ENCODE measurements around the gene SDK2. TPM values are rescaled to one million over a fixed set of nuclear protein-coding genes. Genes with fewer than 3 reads are reported as not detected.

Gene SDK2
- total RNA-seq, 2 donors from 2014 or later = 1.4 to 1.7 TPM

DNA sequence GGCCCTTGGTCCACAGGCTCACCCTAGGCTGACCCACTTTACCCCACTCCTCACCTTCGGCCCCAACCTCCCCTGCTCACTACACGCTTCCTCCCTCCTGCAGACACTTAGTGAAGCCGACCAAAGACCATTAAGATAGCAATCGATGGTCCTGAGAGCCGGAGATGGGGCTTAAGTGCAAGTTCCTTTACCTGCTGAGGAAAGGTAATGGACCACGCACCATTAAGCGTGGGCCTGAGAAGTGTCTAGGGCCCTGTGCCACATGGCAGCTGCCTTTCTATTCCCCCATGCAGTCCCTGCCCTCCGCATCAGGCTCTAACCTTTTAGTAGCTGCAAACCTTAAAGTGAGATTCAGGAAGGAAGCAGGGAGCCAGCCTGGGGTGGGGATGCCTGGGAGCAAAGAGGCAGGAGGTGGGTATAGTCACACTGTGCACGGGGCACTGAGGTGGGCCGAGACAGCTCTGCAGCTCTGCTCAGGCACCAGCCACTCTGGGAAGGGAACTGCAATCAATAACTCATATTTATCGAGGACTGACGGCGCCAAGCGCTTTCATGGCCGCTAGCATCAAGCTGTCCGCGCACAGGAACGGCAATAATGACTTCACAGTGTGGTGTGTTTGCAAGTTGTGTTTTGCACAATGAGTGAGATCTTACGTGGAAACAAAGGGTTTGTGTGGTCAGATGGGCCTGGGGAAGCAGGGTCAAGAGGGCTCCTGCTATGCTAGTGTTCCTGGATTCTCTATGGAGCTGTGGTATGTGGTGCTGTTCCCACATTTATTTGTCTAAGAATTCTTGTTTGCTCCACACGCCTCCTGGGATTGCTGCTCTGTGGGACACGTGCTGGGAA is 247.6 kb downstream of the SDK2 start:
- intact Hi-C loops (cut with DNase I) = loop anchor here in 1 of 2 donors (5.0 kb wide), 1 partner anchor 1364 kb away; no protein-coding TSS in a partner anchor

DNA sequence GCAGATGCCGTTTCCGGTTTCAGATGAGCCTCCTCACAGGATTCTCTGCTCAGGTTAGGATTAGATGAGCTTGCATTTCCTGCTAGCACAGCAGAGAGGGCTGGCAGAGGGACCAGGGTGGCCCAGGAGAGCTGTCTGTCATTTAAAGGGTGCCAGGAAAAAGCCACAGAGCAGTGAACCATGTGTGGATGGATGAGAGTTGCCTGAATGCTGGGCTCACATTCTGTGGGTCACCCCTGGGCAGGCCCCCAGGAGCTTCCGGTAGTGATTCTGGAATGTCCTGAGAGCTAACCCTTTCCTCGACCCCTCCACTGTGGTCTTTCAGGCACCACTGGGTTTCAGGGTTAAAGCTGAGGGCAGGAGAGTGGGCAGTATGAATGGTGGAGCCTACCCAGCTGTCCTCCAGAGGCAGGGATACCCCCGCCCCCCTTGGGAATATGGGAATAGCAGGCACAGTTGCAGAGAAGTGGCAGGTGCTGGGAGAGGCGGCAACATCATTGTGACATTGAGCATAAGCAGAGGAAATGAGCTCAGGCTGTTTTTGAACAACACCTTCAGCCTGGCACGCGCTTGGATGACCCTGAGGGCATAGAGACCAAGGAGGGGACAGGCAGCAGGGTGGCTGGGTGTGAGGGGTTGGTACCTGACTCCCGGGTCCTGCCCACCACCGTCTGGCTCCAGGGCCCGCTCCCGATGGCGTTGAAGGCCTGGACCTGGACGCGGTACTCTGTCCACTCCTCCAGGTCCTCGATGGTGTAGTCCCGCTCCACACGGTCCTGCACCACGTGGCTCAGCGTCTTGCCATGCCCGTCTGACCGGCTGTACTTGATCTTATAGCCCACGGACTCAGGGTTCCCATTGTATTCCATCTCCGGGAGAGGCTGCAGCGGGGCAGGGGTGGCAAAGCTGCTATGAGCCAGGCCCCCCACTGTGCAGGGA is 249.5 kb downstream of the SDK2 start:
- intact Hi-C loops (cut with DNase I) = loop anchor here in 1 of 2 donors (5.0 kb wide), 1 partner anchor 1362 kb away; no protein-coding TSS in a partner anchor
- DNase-seq (ENCODE audit: low spot score) = peak; percentile 76

More for the DNA sequence above, 247.6 kb downstream of the SDK2 start:
- peak; percentile 54 for DNase-seq (ENCODE audit: low spot score)

DNA sequence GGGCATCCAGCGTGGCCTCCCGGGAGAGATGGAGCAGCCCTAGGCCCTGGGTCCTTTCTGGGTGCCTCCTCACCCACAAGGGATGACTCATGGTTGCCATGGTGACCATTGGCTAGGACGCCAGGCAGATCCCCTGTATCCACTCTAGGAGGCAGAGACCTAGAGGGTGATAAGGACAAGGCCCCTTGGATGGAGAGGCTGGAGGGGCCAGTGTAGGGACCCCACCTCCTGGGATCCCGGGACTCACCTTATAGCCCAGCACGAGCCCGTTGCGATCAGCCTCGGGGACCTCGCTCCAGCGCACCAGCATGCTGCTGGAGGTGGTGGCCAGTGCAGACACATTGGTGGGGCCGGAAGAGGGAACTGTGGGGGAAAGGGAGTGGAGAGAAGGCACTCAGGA is 250.3 kb downstream of the SDK2 start:
- intact Hi-C loops (cut with DNase I) = no loop called here
- DNase-seq (ENCODE audit: low spot score) = peak; percentile 70

DNA sequence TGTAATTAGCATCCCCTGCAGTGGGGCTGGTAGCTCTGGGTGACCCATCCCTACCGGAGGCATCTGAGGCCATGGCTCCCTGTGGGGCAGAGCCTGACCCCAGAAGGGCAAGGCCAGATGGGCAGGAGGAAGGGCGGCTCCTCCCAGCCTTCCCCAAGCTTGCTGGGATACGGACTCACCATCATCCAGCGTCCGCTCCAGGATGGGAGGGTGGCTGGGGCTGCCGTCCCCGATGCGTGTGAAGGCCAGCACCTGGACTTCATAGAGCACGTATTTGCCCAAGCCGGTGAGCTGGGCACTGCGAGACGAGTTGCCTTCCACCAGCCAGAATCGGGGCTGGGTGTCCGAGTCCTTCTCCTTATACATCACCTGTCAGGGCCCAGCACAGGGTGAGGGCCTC is 250.9 kb downstream of the SDK2 start:
- intact Hi-C loops (cut with DNase I) = no loop called here
- DNase-seq (ENCODE audit: low spot score) = peak; percentile 80

DNA sequence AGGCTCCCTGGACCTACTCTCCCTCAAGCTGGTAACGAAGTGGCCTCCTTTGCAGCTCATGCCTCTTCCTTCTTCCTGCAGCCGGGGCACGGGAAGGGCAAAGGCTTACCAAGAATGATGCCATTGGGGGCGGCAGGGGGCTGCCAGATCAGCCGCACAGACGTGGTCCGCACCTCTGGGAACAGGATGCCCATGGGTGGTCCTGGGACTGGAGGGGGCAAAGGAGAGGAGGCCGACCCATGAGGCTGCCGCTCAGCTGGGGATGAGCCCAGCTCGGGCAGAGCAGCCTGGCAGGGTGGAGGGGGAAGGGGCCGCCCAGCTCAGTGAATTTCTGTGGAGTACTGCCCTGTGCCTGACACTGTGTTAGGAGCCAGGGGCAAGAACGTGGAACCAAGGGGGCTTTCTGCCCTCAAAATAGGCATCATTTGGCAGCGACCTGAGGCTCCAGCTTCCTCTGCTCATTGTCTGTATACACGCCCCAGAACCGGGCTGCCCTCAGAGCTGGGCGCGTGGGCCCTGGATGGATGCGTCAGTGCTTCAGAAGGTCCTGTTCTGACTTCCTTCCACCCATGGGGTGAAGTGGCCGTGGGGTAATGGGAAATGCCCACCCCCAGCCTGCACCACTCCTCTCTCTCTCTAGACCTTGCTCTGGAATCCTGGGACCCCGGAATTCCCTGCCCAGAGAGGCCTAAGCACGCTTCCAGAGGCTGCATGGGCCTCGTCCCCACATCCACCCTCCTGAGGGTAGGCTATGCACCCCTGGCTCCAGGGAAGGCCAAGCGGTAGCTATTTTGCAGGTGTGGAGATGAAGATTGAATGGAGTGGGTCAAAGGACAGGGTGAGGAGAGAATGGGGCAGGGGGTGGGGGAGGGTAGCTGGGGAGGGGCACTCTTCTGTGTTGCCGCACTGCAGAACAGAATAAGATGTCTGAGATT is 252.6 kb downstream of the SDK2 start:
- peak; percentile 57 for DNase-seq (ENCODE audit: low spot score)
- intact Hi-C loops (cut with DNase I) = no loop called here

DNA sequence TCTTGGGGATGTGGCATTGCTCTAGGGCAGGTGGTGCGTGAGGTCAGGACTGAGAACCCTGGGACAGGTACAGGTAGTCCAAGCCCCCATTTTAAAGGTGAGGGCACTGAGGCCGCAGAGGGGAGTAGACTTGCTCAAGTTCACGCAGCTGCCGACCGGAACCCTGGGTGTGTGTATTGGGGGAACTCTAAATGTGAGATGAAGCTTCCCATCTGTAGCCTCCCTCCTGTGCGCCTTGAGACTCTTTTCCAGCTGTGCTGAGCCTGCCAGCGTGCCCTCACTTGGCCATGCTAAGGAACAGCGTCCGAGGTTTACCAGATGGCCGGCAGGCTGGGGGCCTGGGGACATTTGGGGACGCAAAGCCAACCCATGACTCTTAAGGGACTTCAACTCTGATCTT is 253.4 kb downstream of the SDK2 start:
- intact Hi-C loops (cut with DNase I) = no loop called here
- peak; percentile 61 for DNase-seq (ENCODE audit: low spot score)

DNA sequence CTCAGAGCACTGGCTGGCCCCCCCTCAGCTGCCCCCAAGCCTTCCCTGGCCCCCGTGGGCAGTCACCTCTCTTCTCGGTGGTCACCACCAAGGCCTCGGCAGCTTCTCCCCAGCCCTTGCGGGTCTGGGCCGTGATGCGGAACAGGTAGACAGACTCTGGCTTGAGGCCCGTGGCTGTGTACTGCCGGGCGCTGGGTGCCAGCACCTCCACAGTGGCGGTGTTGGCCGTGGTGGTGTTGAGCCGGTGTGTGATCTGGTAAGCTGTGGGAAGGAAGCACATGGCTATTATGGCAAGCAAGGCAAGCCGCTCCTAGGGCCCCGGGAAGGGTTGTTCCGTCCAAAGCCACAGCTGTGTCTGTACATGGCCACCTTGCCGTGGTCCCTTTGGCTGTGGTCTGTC is 254.0 kb downstream of the SDK2 start:
- peak; percentile 70 for DNase-seq (ENCODE audit: low spot score)
- intact Hi-C loops (cut with DNase I) = no loop called here

DNA sequence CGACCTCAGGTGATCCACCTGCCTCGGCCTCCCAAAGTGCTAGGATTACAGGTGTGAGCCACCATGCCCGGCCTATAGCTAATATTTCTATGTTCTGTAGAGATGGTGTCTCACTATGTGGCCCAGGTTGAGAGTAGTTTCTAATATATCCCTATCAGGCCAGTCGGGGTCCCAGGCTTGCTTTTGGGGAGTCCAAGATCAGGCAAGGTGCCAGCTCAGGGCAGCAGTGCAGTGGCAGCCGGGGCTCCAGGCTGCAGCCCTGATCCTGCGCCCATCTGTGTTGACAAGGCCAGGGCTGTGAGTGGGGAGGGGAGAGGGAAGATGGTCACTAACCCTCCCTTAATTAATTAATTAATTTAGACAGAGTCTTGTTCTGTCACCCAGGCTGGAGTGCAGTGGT is 254.8 kb downstream of the SDK2 start:
- intact Hi-C loops (cut with DNase I) = no loop called here
- DNase-seq (ENCODE audit: low spot score) = peak; percentile 69

DNA sequence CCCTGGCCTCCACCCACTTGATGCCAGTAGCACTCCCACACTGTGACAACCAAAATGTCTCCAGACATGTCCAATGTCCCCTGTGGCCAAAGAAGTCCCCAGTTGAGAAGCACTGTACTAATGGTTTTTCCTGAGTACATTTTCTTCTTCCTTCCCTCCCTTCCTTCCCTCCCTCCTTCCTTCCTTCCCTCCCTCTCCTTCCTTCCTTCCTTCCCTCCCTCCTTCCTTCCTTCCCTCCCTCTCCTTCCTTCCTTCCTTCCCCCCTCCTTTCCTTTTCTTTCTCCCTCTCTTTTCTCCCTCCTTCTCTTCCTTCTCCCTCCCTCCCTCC is 255.7 kb downstream of the SDK2 start:
- intact Hi-C loops (cut with DNase I) = no loop called here
- DNase-seq (ENCODE audit: low spot score) = no peak

DNA sequence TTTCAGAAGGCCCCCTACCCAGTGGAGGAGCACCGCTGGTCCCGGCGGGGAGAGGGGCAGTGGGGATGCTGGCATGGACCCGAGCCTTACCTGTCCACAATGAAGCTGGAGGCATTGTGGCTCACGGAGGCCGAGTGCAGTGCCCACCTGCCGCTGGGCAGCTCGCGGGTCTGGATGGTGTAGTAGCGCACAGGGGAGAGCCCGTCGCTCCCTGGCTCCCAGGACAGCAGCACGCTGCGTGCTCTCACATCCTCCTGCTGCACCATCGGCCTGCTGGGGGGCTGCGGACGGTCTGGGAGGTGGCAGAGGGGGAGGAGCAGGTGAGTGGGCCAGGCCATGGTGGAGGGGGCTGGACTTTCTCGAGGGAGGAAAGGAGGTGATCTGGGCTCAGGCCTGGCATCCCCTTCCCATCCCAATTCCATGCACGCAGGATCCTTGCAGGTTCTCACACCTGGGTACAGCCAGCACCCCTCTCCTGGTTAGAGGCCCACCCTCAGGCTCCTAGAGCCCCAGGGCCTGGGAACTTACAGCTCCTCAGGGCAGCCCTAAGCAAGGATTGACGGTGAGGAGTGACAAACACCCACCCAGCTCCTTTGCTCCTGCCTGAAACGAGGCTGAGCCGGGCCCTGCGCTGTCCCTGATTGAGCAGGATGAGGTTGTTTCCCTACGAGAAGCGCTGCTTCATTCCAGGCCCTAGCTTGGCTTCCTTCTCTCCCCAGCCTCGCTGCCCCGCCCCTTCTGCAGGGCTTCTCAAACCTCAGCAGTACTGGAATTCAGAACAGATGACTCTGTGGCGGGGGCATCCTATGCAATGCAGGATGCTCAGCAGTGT is 256.3 kb downstream of the SDK2 start:
- intact Hi-C loops (cut with DNase I) = no loop called here
- peak; percentile 66 for DNase-seq (ENCODE audit: low spot score)

DNA sequence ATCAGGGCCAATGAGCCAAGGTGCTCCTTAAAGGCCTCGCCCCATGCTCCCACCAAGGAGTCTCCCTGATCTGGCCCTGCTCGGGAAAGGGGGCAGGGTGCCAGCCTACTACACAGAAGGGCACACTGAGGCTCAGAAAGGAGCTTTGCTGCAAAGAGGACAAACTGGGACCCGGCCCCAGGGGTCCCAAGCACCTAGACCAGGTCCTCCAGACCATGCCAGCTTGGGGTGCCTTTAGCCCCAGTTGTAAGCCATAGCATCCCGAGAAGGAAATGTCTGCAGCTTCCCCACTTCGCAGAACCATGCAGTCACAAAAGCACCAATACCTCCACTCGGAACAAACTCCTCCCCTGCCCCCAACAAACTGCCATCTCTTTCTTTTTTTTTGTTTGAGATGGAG is 257.7 kb downstream of the SDK2 start:
- intact Hi-C loops (cut with DNase I) = no loop called here
- no peak for DNase-seq (ENCODE audit: low spot score)

DNA sequence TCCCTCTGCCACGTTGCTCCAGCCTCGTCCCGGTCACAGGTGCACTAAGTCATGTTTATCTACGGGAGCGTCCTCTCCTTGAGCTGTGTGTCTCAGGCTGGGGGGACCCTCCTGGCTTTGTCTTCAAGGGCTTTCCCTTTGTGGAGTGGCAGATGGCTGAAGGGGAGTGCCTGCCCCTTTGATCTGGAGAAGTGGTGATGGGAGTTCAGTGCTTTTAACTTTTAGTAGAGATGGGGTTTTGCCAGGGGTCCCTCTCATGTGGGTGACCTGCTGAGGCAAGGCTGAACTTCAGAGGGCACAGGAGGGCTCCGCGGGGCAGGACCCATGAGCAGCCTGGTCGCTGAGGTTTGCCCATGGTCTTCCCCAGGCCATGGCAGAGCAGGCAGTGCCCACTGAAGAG is 259.3 kb downstream of the SDK2 start:
- no peak for DNase-seq (ENCODE audit: low spot score)
- intact Hi-C loops (cut with DNase I) = no loop called here

DNA sequence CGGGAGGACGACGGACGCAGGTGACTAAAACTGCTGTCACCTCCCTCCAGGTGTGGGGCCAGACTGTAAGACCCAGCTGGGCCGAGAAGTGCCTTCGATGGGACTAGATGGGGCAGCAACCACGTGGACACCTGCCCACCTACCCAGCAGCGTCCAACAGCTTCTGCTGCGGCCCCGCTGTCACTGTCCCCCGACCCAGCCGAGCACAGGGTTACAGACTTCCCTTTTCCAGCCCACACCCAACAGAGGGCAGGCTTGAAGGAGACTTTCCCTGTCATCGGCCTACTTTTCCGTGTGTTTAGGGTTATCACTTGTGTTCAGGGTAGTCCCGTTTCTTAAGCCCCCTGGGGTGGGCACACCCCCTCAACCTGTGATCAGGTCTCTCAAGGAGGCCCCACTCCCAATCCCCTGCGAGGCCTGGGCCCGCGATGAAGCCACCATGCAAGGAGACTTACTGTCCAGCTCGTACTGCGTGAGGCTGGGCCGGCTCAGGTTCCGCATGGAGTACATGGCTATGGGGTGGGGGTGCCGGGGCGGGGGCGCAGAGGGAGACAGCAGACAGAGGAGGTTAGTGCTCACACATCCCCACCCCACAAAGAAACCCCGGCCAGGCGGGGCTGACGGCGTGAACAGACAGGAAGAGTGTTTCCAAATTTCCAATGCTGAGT is 263.7 kb downstream of the SDK2 start:
- no peak for DNase-seq (ENCODE audit: low spot score)
- intact Hi-C loops (cut with DNase I) = no loop called here

DNA sequence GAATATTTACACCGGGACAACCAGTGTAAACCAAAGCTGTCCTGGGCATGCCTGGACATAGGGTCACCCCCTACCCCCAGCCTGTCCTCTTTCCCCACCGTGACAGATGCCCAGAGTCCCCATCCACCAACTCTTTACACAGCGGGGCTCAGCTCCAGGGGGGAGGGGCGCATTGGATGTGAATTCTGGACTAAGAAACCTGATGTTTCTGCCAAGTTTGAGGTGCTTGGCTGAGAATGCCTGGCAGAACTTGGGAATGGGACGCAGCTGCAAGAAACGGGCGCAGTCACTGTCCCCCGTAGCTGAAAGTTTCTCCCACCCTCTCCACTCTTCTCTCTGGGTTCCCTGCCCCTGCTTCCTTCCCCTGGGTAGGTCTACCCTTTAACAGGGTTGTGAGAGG is 264.4 kb downstream of the SDK2 start:
- intact Hi-C loops (cut with DNase I) = loop anchor here in 1 of 2 donors (10.0 kb wide), 1 partner anchor 655 kb away; no protein-coding TSS in a partner anchor
- no peak for DNase-seq (ENCODE audit: low spot score)

DNA sequence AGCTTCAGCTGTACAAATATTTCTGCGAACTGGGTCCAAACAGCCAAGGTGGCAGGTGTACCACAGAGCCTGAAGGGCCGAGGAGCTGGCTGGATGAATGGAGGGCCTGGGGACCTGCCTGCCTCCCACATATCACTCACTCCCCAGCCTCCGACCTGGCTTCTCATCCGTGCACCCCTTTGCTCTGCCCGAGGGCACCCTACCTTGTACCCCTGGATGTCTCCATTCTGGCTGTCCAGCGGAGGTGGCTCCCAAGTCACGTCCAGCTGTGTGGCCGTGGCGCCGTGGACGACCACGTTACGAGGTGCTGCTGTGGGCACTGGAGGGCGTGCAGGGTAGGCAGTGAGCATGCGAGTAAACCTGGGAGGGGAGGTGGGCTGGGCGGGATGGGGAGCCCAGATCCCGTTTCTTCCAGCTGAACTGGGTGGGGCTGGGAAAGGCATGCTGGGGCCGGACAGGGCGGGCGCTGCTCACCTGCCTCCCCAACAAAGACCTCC is 265.2 kb downstream of the SDK2 start:
- DNase-seq (ENCODE audit: low spot score) = peak; percentile 76
- intact Hi-C loops (cut with DNase I) = loop anchor here in 1 of 2 donors (10.0 kb wide), 1 partner anchor 654 kb away; no protein-coding TSS in a partner anchor

DNA sequence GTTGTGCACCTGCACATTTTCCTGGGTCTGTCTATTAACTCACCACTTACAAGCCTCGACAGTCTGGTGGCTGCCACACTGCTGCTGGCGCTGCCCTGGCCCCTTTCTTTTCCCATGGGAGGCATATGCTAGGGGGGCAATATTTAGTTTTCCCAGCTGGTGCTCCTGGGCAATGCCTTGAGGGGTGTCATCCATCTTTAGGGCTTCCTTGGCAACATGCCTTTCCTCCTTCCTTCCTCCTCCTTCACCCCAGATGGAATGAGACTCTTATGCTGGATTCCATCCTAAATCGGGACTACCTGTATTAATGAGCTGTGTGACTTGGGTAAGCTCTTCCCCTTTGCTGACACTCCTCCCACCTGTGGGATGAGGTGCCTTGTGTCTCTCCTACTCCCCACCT is 267.6 kb downstream of the SDK2 start:
- intact Hi-C loops (cut with DNase I) = loop anchor here in 1 of 2 donors (10.0 kb wide), 1 partner anchor 652 kb away; no protein-coding TSS in a partner anchor
- DNase-seq (ENCODE audit: low spot score) = no peak

DNA sequence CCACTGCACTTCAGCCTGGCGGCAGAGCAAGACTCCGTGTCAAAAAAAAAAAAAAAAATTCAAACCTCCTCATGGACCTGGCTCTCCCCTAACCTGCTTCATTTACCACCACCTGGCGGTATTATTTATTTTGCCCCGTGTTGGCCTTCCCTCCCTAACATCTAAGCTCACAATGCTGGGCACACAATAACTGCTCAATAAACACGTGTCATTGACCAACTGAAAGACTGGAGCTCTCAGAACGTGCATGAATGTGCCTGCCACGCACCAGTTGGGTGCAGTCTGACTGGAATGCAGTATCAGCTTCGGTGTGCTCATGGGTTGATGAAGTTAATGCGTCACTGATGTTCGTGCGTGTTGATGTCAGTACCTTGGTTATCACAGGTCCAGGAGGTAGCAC is 268.1 kb downstream of the SDK2 start:
- intact Hi-C loops (cut with DNase I) = loop anchor here in 1 of 2 donors (10.0 kb wide), 1 partner anchor 651 kb away; no protein-coding TSS in a partner anchor
- DNase-seq (ENCODE audit: low spot score) = no peak

Data from posterior vena cava (tissue), 2 donors.